Purkinje cell (primary cell): ENCODE results near the gene WDR5B. TPM values are rescaled to one million over a fixed set of nuclear protein-coding genes. Genes with fewer than 3 reads are reported as not detected.

Source experiments
- polyA plus RNA-seq: library from polyadenylated mRNA; unstranded; fragments of >200 nt; fragmentation: Nextera tagmentation; gene quantifications from 2 replicates; pipeline ENCODE4 v1.2.1, GENCODE V29; 2014

WDR5B gene
- polyA plus RNA-seq, result 0.11 and 0.45 TPM in 2 replicates

GRCh38 chr3:122415762-122416654 lies at the start of gene WDR5B:
TSS of gene WDR5B (minus strand) at chr3:122416062. CDS start at chr3:122415528, 534 bp downstream.

DNA sequence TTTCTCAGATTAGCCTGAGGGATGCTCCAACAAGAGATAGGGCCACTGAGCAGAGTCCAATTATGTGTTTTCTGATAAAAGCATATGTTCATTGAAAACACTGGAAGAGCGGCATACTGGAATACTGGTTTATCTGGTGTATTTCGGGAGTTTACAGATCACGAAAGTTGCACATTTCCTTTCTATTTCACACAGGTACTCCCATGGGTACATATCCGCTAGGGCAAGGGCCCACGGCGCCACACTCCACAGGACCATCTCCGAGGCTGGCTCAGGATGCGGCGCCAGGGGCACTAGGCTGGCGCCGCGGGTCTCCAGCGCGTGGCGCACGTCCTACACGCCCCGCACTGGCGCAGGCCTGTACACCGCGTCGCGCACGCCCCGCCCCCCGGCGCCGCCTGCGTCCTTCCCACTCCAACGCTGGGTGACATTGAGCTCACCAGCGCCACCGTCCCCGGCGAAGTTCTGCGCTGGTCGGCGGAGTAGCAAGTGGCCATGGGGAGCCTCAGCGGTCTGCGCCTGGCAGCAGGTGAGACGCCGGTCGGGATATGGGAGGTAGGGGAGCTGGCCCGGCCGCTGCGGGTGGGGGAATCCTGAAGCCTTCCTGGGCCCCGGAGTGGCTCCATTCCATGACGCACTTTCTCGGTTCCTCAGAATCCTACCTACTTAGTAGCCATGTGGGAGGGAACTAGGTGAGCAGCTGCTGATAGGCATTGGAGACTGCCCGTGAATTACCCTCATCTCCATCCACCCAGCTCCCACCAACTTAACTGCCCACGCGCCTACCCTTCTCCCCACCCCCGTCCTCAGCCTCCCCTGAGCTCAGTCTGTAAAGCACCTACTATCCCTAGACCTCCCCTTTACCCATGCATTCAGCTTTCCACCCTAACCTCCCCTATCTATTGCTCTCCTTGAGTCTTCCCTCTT lies 31.8 kb downstream of the WDR5B start, which contains the start of gene FAM162A:
FAM162A (plus strand) TSS at position 412 of the 927 bp plus-strand sequence; CDS start at position 496, 84 bp downstream.

GRCh38 chr3:122382888-122383666 lies 32.8 kb downstream of the WDR5B start, which contains the start of gene MIX23:
TSS of gene MIX23 (minus strand) at chr3:122383231. CDS start at chr3:122383224, 7 bp downstream.

Other genes starting within 250 kb of the WDR5B start
- gene CASR, start 232.4 kb downstream of the WDR5B start, polyA plus RNA-seq, result not detected in 2 replicates
- gene CSTA, start 90.8 kb downstream of the WDR5B start, polyA plus RNA-seq, result not detected in 2 replicates
- 12.6 and 17.5 TPM in 2 replicates for gene MIX23, start 32.8 kb downstream of the WDR5B start, polyA plus RNA-seq
- 337 and 434 TPM in 2 replicates for gene FAM162A, start 31.9 kb downstream of the WDR5B start, polyA plus RNA-seq
- gene KPNA1, start 98.9 kb upstream of the WDR5B start, polyA plus RNA-seq, result 21.5 and 26.1 TPM in 2 replicates
- 0.64 and 1.9 TPM in 2 replicates for gene PARP9, start 148.2 kb upstream of the WDR5B start, polyA plus RNA-seq
- gene DTX3L, start 148.3 kb upstream of the WDR5B start, polyA plus RNA-seq, result 0.36 and 0.64 TPM in 2 replicates
- gene PARP15, start 161.6 kb upstream of the WDR5B start, polyA plus RNA-seq, result 2.2 and 2.7 TPM in 2 replicates